ENCODE data around the gene G6PC1. TPM values are rescaled to one million over a fixed set of nuclear protein-coding genes. Genes with fewer than 3 reads are reported as not detected.
"Not testable (repeated sequence)": the region's sequence is repeated elsewhere in the genome, so short reads cannot be mapped to it uniquely, and the experiment has no call there.

G6PC1 gene
- total RNA-seq: not detected

DNA sequence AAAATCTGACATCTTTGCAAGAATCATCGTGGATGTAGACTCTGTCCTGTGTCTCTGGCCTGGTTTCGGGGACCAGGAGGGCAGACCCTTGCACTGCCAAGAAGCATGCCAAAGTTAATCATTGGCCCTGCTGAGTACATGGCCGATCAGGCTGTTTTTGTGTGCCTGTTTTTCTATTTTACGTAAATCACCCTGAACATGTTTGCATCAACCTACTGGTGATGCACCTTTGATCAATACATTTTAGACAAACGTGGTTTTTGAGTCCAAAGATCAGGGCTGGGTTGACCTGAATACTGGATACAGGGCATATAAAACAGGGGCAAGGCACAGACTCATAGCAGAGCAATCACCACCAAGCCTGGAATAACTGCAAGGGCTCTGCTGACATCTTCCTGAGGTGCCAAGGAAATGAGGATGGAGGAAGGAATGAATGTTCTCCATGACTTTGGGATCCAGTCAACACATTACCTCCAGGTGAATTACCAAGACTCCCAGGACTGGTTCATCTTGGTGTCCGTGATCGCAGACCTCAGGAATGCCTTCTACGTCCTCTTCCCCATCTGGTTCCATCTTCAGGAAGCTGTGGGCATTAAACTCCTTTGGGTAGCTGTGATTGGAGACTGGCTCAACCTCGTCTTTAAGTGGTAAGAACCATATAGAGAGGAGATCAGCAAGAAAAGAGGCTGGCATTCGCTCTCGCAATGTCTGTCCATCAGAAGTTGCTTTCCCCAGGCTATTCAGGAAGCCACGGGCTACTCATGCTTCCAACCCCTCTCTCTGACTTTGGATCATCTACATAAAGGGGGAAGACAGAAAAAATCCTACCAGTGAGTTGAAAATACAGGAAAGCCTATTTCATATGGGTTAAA is at the start of gene G6PC1:
Gene G6PC1, plus strand, starts transcription at position 340 of the 872 bp plus-strand sequence. Its CDS starts 78 bp downstream, at position 418.
- POLR2A ChIA-PET: no interaction called here
- intact Hi-C loops (cut with DNase I, micrococcal nuclease): no loop called here
- Mint-ChIP-seq H3K4me3 (no peak within 1 kb of the TSS), H3K27ac (no peak within 1 kb of the TSS), H3K27me3 (peaks cover 4% of the 10 kb centered on the region), H3K4me1 (no peaks in the 10 kb centered on the region), H3K9me3 (ENCODE audit: low read depth) (no peaks in the 10 kb centered on the region), H3K36me3 (ENCODE audit: low read depth) (no peaks in the 10 kb centered on the region)
- ATAC-seq (no peak), DNase-seq (no peak)
- CTCF ChIA-PET: no interaction called here

DNA sequence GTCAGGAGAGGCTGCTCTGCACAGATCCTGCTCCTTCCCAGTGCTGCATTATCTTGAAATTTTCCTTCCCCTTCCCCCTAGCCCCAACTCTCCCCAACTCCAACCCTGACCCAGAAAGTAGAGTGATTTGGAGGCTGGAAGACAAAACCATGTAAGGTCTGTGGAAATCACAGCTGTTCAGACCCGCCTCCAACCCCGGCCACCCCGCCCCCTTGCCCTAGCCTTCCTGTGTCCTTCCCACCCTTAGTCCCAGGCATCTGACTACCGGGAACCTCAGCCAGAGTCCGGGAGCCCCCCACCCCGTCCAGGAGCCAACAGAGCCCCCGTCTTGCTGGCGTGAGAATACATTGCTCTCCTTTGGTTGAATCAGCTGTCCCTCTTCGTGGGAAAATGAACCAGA is 49.6 kb upstream of the G6PC1 start, which contains the start of gene AOC3:
Gene AOC3, plus strand, starts transcription at position 246 of the 400 bp plus-strand sequence. Its CDS starts 145 bp downstream, at position 391.
- ChIA-PET CTCF (no interaction called here), POLR2A (no interaction called here)
- ATAC-seq (no peak), DNase-seq (no peak)
- no peaks in the 10 kb centered on the region for H3K9me3 Mint-ChIP-seq (ENCODE audit: low read depth)
- H3K4me3 Mint-ChIP-seq: no peak within 1 kb of the TSS
- intact Hi-C loops (cut with DNase I, micrococcal nuclease): no loop called here
- H3K27me3 Mint-ChIP-seq: no peaks in the 10 kb centered on the region
- no peak within 1 kb of the TSS for H3K27ac Mint-ChIP-seq
- H3K4me1 Mint-ChIP-seq: peaks cover 10% of the 10 kb centered on the region
- H3K36me3 Mint-ChIP-seq (ENCODE audit: low read depth): no peaks in the 10 kb centered on the region

DNA sequence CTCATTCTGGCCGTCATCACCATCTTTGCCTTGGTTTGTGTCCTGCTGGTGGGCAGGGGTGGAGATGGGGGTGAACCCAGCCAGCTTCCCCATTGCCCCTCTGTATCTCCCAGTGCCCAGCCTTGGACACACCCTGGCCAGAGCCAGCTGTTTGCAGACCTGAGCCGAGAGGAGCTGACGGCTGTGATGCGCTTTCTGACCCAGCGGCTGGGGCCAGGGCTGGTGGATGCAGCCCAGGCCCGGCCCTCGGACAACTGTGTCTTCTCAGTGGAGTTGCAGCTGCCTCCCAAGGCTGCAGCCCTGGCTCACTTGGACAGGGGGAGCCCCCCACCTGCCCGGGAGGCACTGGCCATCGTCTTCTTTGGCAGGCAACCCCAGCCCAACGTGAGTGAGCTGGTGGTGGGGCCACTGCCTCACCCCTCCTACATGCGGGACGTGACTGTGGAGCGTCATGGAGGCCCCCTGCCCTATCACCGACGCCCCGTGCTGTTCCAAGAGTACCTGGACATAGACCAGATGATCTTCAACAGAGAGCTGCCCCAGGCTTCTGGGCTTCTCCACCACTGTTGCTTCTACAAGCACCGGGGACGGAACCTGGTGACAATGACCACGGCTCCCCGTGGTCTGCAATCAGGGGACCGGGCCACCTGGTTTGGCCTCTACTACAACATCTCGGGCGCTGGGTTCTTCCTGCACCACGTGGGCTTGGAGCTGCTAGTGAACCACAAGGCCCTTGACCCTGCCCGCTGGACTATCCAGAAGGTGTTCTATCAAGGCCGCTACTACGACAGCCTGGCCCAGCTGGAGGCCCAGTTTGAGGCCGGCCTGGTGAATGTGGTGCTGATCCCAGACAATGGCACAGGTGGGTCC is 49.0 kb upstream of the G6PC1 start:
- DNase-seq; H3K36me3 Mint-ChIP-seq (ENCODE audit: low read depth); H3K9me3 Mint-ChIP-seq (ENCODE audit: low read depth); intact Hi-C loops (cut with DNase I, micrococcal nuclease); H3K4me3 Mint-ChIP-seq; POLR2A ChIA-PET; H3K27ac Mint-ChIP-seq; ATAC-seq; CTCF ChIA-PET; H3K27me3 Mint-ChIP-seq; H3K4me1 Mint-ChIP-seq: not testable (repeated sequence)

DNA sequence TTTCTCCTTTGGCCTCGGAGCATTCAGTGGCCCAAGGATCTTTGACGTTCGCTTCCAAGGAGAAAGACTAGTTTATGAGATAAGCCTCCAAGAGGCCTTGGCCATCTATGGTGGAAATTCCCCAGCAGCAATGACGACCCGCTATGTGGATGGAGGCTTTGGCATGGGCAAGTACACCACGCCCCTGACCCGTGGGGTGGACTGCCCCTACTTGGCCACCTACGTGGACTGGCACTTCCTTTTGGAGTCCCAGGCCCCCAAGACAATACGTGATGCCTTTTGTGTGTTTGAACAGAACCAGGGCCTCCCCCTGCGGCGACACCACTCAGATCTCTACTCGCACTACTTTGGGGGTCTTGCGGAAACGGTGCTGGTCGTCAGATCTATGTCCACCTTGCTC is 48.2 kb upstream of the G6PC1 start:
- Mint-ChIP-seq H3K36me3 (ENCODE audit: low read depth) (no peaks in the 10 kb centered on the region), H3K27ac (no peak overlapping the region), H3K9me3 (ENCODE audit: low read depth) (no peaks in the 10 kb centered on the region), H3K4me3 (no peak overlapping the region), H3K4me1 (no peaks in the 10 kb centered on the region), H3K27me3 (no peaks in the 10 kb centered on the region)
- ATAC-seq: no peak
- DNase-seq: no peak
- intact Hi-C loops (cut with DNase I, micrococcal nuclease): no loop called here
- POLR2A ChIA-PET: no interaction called here
- CTCF ChIA-PET: interaction anchor here (0.6 kb wide), 1 partner anchor 258 kb away, joined by 4 read pairs; no protein-coding TSS in a partner anchor

DNA sequence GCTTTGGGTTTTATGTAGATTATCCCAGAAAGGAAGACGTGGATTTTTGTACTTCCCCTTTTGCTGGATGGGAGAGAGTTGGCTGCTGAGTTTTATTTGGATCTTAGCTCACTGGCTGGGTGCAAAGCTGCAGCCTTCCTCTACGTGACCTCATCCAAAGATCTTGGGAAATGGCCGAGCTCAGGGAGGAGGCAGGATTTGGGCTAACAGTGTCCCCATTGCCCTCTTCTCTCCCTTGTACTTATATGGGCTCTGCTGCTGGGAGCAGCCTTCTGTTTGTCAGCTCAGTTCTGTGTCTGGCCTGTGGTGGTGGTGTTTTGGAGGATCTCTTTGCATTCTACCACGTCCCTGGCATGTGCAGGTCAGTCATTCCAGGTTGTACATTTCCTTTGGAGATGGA is 47.6 kb upstream of the G6PC1 start:
- ATAC-seq: no peak
- no peak overlapping the region for H3K4me3 Mint-ChIP-seq
- CTCF ChIA-PET: interaction anchor here (0.6 kb wide), 1 partner anchor 258 kb away, joined by 4 read pairs; no protein-coding TSS in a partner anchor
- no peak overlapping the region for H3K27ac Mint-ChIP-seq
- POLR2A ChIA-PET: no interaction called here
- H3K9me3 Mint-ChIP-seq (ENCODE audit: low read depth): no peaks in the 10 kb centered on the region
- H3K36me3 Mint-ChIP-seq (ENCODE audit: low read depth): no peaks in the 10 kb centered on the region
- H3K27me3 Mint-ChIP-seq: no peaks in the 10 kb centered on the region
- intact Hi-C loops (cut with DNase I, micrococcal nuclease): no loop called here
- no peaks in the 10 kb centered on the region for H3K4me1 Mint-ChIP-seq
- no peak for DNase-seq

DNA sequence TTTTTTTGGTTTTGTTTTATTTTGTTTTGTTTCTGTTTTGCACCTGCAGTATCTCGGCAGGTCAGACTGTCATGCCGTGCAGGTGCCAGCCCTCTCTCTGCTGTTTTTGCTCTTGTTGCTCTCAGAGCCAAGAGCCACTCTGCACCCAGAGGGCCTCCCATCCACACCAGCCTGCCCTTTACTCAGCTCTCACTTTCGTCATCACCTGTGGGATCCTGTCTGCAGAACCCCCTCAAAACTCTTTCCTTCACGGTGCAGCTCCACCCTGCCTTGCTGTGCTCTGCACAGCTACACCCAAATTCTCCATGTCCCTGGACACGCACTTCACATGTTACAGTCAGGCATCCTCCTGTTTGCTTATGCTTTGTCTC is 47.0 kb upstream of the G6PC1 start:
- H3K4me3 Mint-ChIP-seq: no peak overlapping the region
- no peaks in the 10 kb centered on the region for H3K27me3 Mint-ChIP-seq
- ChIA-PET POLR2A (no interaction called here), CTCF (no interaction called here)
- no peak for ATAC-seq
- H3K27ac Mint-ChIP-seq: no peak overlapping the region
- DNase-seq: no peak
- H3K9me3 Mint-ChIP-seq (ENCODE audit: low read depth): no peaks in the 10 kb centered on the region
- H3K4me1 Mint-ChIP-seq: no peaks in the 10 kb centered on the region
- no peaks in the 10 kb centered on the region for H3K36me3 Mint-ChIP-seq (ENCODE audit: low read depth)
- intact Hi-C loops (cut with DNase I, micrococcal nuclease): no loop called here

DNA sequence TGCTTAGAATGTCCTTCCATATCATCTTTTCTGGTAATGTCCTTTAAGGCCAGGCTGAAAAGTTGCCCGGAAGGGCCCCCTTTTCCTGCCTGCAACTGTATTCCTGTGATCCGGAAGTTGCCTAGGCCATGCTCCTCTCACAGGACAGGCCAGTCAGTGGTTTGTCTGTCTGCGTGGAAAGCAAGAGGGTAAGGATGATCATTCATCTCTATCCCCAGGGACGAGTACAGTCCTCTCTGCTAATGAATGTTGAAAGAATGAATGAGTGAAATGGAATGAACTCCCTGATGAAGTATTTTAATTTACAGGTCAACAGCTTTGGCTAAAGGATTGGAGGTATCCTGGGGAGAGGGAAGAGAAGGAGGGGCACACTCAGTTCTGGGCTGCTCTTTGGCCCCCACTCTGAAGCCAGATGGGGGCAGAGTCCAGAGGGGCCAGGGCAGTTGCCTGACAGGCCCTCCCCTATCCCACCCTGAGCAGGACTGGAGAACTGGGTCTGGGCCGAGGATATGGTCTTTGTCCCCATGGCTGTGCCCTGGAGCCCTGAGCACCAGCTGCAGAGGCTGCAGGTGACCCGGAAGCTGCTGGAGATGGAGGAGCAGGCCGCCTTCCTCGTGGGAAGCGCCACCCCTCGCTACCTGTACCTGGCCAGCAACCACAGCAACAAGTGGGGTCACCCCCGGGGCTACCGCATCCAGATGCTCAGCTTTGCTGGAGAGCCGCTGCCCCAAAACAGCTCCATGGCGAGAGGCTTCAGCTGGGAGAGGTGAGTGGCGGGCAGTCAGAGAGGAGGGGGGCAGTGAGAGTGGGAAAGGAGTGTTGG is 46.4 kb upstream of the G6PC1 start:
- no peaks in the 10 kb centered on the region for H3K4me1 Mint-ChIP-seq
- H3K4me3 Mint-ChIP-seq: no peak overlapping the region
- POLR2A ChIA-PET: no interaction called here
- no peak overlapping the region for H3K27ac Mint-ChIP-seq
- no peaks in the 10 kb centered on the region for H3K36me3 Mint-ChIP-seq (ENCODE audit: low read depth)
- no peak for DNase-seq
- H3K9me3 Mint-ChIP-seq (ENCODE audit: low read depth): no peaks in the 10 kb centered on the region
- H3K27me3 Mint-ChIP-seq: no peaks in the 10 kb centered on the region
- CTCF ChIA-PET: interaction anchor here (0.6 to 0.9 kb wide), 2 partner anchors 89 to 284 kb away, joined by 3 read pairs; no protein-coding TSS in a partner anchor
- no peak for ATAC-seq
- intact Hi-C loops (cut with DNase I, micrococcal nuclease): no loop called here

DNA sequence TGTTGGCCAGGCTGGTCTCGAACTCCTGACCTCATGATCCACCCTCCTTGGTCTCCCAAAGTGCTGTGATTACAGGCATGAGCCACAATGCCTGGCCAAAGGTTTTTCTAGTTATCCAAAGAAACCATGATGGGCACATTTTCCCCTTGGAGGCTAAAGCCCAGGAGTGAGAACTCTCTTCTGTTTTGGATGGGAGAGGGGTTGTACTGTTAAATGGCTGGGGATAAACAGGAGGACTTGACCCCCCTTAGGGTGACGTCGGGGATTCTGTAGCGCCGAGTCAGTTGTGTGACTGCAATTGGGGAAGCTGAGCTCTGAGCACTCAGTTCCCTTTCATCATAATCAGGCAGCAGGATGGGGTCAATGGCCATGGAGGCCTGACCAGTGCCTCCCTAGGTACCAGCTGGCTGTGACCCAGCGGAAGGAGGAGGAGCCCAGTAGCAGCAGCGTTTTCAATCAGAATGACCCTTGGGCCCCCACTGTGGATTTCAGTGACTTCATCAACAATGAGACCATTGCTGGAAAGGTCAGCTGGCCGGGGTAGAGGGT is 45.5 kb upstream of the G6PC1 start:
- POLR2A ChIA-PET: no interaction called here
- CTCF ChIA-PET: interaction anchor here (0.7 to 0.9 kb wide), 3 partner anchors 12 to 88 kb away, joined by 3 to 5 read pairs (median 3); no protein-coding TSS in a partner anchor
- Mint-ChIP-seq H3K4me1 (no peaks in the 10 kb centered on the region), H3K27ac (no peak overlapping the region), H3K9me3 (ENCODE audit: low read depth) (no peaks in the 10 kb centered on the region), H3K36me3 (ENCODE audit: low read depth) (no peaks in the 10 kb centered on the region), H3K4me3 (no peak overlapping the region), H3K27me3 (no peaks in the 10 kb centered on the region)
- intact Hi-C loops (cut with DNase I, micrococcal nuclease): no loop called here
- no peak for DNase-seq
- no peak for ATAC-seq

DNA sequence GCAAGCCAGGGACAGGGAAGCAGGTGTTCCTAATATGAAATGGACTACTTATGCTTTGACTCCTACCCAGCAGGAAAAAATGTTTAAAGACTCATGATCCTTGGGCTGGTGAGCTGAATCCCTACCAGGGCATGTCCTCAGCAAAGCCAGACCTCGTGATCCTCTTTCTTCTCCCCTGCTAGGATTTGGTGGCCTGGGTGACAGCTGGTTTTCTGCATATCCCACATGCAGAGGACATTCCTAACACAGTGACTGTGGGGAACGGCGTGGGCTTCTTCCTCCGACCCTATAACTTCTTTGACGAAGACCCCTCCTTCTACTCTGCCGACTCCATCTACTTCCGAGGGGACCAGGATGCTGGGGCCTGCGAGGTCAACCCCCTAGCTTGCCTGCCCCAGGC is 44.5 kb upstream of the G6PC1 start:
- H3K4me1 Mint-ChIP-seq; ATAC-seq; intact Hi-C loops (cut with DNase I, micrococcal nuclease); H3K9me3 Mint-ChIP-seq (ENCODE audit: low read depth); H3K36me3 Mint-ChIP-seq (ENCODE audit: low read depth); DNase-seq; H3K27me3 Mint-ChIP-seq; H3K4me3 Mint-ChIP-seq; H3K27ac Mint-ChIP-seq: not testable (repeated sequence)
- CTCF ChIA-PET: interaction anchor here (0.7 to 0.8 kb wide), 3 partner anchors 11 to 301 kb away, joined by 3 to 5 read pairs (median 3); no protein-coding TSS in a partner anchor
- POLR2A ChIA-PET: interaction anchor here (0.6 kb wide), 1 partner anchor 10 kb away, joined by 3 read pairs; no protein-coding TSS in a partner anchor

DNA sequence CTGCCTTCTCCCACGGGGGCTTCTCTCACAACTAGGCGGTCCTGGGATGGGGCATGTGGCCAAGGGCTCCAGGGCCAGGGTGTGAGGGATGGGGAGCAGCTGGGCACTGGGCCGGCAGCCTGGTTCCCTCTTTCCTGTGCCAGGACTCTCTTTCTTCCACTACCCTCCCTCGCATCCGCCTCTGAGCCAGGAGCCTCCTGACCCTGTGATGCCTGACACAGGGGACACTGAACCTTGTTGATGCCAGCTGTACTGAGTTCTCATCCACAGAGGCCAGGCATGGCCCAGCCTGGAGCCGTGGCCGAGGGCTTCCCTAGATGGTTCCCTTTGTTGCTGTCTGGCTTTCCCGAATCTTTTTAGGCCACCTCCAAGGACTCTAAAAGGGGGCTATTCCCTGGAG is 44.1 kb upstream of the G6PC1 start:
- H3K36me3 Mint-ChIP-seq (ENCODE audit: low read depth); POLR2A ChIA-PET; ATAC-seq; H3K9me3 Mint-ChIP-seq (ENCODE audit: low read depth); H3K4me1 Mint-ChIP-seq; CTCF ChIA-PET; H3K4me3 Mint-ChIP-seq; DNase-seq; H3K27me3 Mint-ChIP-seq; H3K27ac Mint-ChIP-seq; intact Hi-C loops (cut with DNase I, micrococcal nuclease): not testable (repeated sequence)

DNA sequence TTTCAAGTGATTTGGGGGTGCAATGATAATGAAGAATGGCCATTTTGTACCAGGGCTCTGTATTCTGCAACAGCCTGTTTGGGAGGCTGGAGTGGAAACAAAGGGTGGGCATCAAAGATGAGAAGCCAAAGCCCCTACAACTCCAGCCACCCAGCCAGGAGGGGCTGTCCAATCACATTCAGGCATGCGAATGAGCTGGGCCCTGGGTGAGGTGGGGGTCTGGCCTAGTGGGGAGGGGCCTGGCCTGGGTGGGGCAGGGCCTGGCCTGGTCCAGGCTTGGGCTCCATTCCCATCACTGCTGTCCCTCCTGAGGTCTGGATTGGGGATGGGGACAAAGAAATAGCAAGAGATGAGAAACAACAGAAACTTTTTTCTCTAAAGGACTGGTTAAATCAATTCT is 43.2 kb upstream of the G6PC1 start:
- ChIA-PET POLR2A (no interaction called here), CTCF (no interaction called here)
- no peak for DNase-seq
- Mint-ChIP-seq H3K27ac (no peak overlapping the region), H3K9me3 (ENCODE audit: low read depth) (no peaks in the 10 kb centered on the region), H3K36me3 (ENCODE audit: low read depth) (no peaks in the 10 kb centered on the region), H3K4me3 (no peak overlapping the region), H3K4me1 (no peaks in the 10 kb centered on the region), H3K27me3 (no peaks in the 10 kb centered on the region)
- intact Hi-C loops (cut with DNase I, micrococcal nuclease): no loop called here
- no peak for ATAC-seq
